Ovary (tissue), 3 donors: Measurements from ENCODE around the gene CNOT3.

Experiments
- CTCF ChIP-seq, 3 donors: fragments of 450-650 bp in 2 of 3; fragments of 200-600 bp in 1 of 3; IDR thresholded peaks; one replicate each; pipeline versions ENCODE4 v1.5.1 to v1.8.0; 2016 to 2022; ENCODE audit warnings: antibody characterized with exemption in 3 of 3, mild to moderate bottlenecking in 1 of 3
- POLR2A ChIP-seq: fragments of 450-650 bp; IDR thresholded peaks from one replicate; pipeline ENCODE4 v1.6.1; 2017; ENCODE audit warnings: antibody characterized with exemption, mild to moderate bottlenecking, moderate library complexity
- donor health status: DM: no; HTN: no; CAD: no.

GRCh38 chr19:54183431-54183830 is 45.9 kb downstream of the CNOT3 start:
- TF ChIP-seq CTCF (IDR thresholded peaks at IDR 0.05) (no peak), POLR2A (no peak)
